ENCODE data around the gene RGS14. TPM values are rescaled to one million over a fixed set of nuclear protein-coding genes. Genes with fewer than 3 reads are reported as not detected.

RGS14 gene
- total RNA-seq, 1 experiment from 2014 or later, result 11.9 TPM

DNA sequence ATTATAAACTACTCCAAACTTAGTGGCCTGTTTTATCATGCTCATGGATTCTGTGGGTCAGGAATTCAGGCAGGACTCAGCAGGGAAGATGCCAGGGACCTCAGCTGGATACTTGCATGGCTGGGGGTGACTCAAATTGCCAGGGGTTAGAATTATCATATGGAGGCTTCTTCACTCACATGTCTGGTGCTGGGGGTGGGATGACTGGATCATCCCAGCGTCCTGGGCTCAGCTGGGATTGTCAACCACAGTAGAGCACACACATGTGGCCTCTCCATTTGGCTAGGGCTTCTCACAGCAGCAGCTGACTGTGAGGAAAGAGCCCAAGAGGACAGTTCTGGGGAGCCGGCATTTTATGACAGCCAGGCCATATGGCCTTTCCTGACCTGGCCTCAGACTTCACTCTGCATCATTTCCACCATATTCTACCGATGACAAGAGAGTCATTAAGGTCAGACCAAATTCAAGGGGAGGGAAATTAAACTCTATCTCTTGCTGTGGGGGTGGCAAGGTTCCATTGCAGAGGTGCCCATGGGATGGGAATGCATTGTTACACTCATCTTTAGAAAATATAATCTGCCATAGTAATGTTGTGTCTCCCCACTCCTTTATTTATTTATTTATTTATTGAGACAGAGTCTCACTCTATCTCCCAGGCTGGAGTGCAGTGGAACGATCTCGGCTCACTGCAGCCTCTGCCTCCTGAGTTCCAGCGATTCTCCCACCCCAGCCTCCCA lies 63.5 kb downstream of the RGS14 start:
- Histone ChIP-seq H3F3A (ENCODE audit: insufficient read depth, low read depth) (peaks cover 10% of the 10 kb centered on the region; the same call in 1 of the 2 replicates), H2AFZ (no peak overlapping the region), H3K9me2 (ENCODE audit: insufficient read depth) (no peaks in the 10 kb centered on the region), H3K27ac (no peak overlapping the region), H3K36me3 (ENCODE audit: low read depth) (no peaks in the 10 kb centered on the region), H3K4me1 (replicated peaks; ENCODE audit: insufficient read depth) (peaks cover 11% of the 10 kb centered on the region), H4K20me1 (ENCODE audit: insufficient read depth) (no peaks in the 10 kb centered on the region), H3K9me3 (ENCODE audit: insufficient read depth, low read depth) (no peaks in the 10 kb centered on the region), H3K4me2 (no peak overlapping the region), H3K79me2 (ENCODE audit: low read depth) (no peaks in the 10 kb centered on the region), H3K4me3 (no peak overlapping the region), H3K27me3 (ENCODE audit: insufficient read depth, low read depth) (no peaks in the 10 kb centered on the region)
- no peak for DNase-seq
- intact Hi-C loops (cut with micrococcal nuclease; ENCODE audit: unreplicated experiment), result no loop called here
- TF ChIP-seq, protein P1, sequence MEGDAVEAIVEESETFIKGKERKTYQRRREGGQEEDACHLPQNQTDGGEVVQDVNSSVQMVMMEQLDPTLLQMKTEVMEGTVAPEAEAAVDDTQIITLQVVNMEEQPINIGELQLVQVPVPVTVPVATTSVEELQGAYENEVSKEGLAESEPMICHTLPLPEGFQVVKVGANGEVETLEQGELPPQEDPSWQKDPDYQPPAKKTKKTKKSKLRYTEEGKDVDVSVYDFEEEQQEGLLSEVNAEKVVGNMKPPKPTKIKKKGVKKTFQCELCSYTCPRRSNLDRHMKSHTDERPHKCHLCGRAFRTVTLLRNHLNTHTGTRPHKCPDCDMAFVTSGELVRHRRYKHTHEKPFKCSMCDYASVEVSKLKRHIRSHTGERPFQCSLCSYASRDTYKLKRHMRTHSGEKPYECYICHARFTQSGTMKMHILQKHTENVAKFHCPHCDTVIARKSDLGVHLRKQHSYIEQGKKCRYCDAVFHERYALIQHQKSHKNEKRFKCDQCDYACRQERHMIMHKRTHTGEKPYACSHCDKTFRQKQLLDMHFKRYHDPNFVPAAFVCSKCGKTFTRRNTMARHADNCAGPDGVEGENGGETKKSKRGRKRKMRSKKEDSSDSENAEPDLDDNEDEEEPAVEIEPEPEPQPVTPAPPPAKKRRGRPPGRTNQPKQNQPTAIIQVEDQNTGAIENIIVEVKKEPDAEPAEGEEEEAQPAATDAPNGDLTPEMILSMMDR (conservative IDR thresholded peaks at IDR 0.05), result no peak
- TF ChIP-seq EZH2 (IDR thresholded peaks at IDR 0.05; ENCODE audit: low read depth), result no peak
- POLR2A ChIA-PET (ENCODE audit: unreplicated experiment), result no interaction called here
- CTCF ChIA-PET, result no interaction called here
- no TSS peak for BruUV-seq (replicated peaks)

Other genes with a start within 250 kb of the RGS14 start
- gene NSD1, start 224.2 kb upstream of the RGS14 start, total RNA-seq (2021), result 60.9 and 62.2 TPM in 2 replicates
- gene RAB24, start 54.2 kb upstream of the RGS14 start, total RNA-seq (2021), result 16.9 and 25.2 TPM in 2 replicates
- gene PRELID1, start 54.1 kb upstream of the RGS14 start, total RNA-seq (2021), result 189 and 209 TPM in 2 replicates
- gene MXD3, start 46.0 kb upstream of the RGS14 start, total RNA-seq (2021), result 50.0 and 54.8 TPM in 2 replicates
- 129 and 153 TPM in 2 replicates for gene LMAN2, start 6.3 kb upstream of the RGS14 start, total RNA-seq (2021)
- gene SLC34A1, start 26.5 kb downstream of the RGS14 start, total RNA-seq (2021), result 0.28 TPM in 1 of 2 replicates, not detected in the other
- not detected in 2 replicates for gene PFN3, start 42.7 kb downstream of the RGS14 start, total RNA-seq (2021)
- gene F12, start 51.6 kb downstream of the RGS14 start, total RNA-seq (2021), result 14.5 and 17.0 TPM in 2 replicates
- 82.3 and 124 TPM in 2 replicates for gene GRK6, start 68.8 kb downstream of the RGS14 start, total RNA-seq (2021)
- gene PRR7, start 88.9 kb downstream of the RGS14 start, total RNA-seq (2021), result 22.2 and 31.7 TPM in 2 replicates
- 144 and 181 TPM in 2 replicates for gene DBN1, start 115.7 kb downstream of the RGS14 start, total RNA-seq (2021)
- 167 and 202 TPM in 2 replicates for gene PDLIM7, start 139.7 kb downstream of the RGS14 start, total RNA-seq (2021)
- 12.2 and 12.3 TPM in 2 replicates for gene DOK3, start 151.9 kb downstream of the RGS14 start, total RNA-seq (2021)
- 90.8 and 93.1 TPM in 2 replicates for gene DDX41, start 159.0 kb downstream of the RGS14 start, total RNA-seq (2021)
- 70.4 and 102 TPM in 2 replicates for gene FAM193B, start 196.6 kb downstream of the RGS14 start, total RNA-seq (2021)
- gene TMED9, start 234.3 kb downstream of the RGS14 start, total RNA-seq (2021), result 168 and 173 TPM in 2 replicates
- 27.9 and 29.5 TPM in 2 replicates for gene B4GALT7, start 242.2 kb downstream of the RGS14 start, total RNA-seq (2021)

All from PC-9 (cell line).